A673 (cell line): ENCODE results near the gene DNAJC27. TPM values are rescaled to one million over a fixed set of nuclear protein-coding genes. Genes with fewer than 3 reads are reported as not detected.

Experiments used
- BruUV-seq: library from RNA; stranded (reverse); fragments of 400-500 nt; replicated peaks from 2 replicates; lab custom pipeline; 2021; lab: Mats Ljungman, UMichigan
- CTCF ChIA-PET: fragments of 300-600 bp; sonication (Branson Sonifier 250); formaldehyde crosslinking; loops from one replicate; lab custom pipeline; 2022; ENCODE audit warnings: antibody characterized with exemption; lab: Charles Lee
- POLR2A ChIA-PET: fragments of 300-600 bp; sonication (Branson Sonifier 250); formaldehyde crosslinking; loops from one replicate; lab custom pipeline; 2022; ENCODE audit warnings: antibody characterized with exemption; ENCODE audit not compliant: low non-redundant PET; lab: Charles Lee
- DNase-seq: peaks from one replicate; pipeline ENCODE4 v3.0.0-alpha.2; 2015; ENCODE audit warnings: low spot score
- H3K27ac ChIP-seq: fragments of 200-600 bp; sonication (generic); 2 replicates; pipeline ENCODE4 v1.5.1; 2016; ENCODE audit warnings: mixed run types, low read depth, mild to moderate bottlenecking, mixed read lengths, antibody characterized with exemption, low read length; ENCODE audit not compliant: poor library complexity, severe bottlenecking
- H3K27me3 ChIP-seq: fragments of 200-600 bp; sonication (generic); replicated peaks from 2 replicates; pipeline ENCODE4 v1.6.1; 2017; ENCODE audit warnings: mixed run types, low read depth, mild to moderate bottlenecking, mixed read lengths, antibody characterized with exemption, low read length; ENCODE audit not compliant: insufficient read depth, poor library complexity
- H3K36me3 ChIP-seq: fragments of 200-600 bp; sonication (generic); 2 replicates; pipeline ENCODE4 v1.6.1; 2016; ENCODE audit warnings: mixed run types, mild to moderate bottlenecking, mixed read lengths, antibody characterized with exemption, low read length; ENCODE audit not compliant: insufficient read depth, poor library complexity, severe bottlenecking
- H3K4me1 ChIP-seq: fragments of 200-600 bp; sonication (generic); 2 replicates; pipeline ENCODE4 v1.6.1; 2017; ENCODE audit warnings: mixed run types, mild to moderate bottlenecking, mixed read lengths, antibody characterized with exemption, low read length; ENCODE audit not compliant: insufficient read depth, poor library complexity, severe bottlenecking
- H3K4me3 ChIP-seq: fragments of 200-600 bp; sonication (generic); 2 replicates; pipeline ENCODE4 v1.5.1; 2016; ENCODE audit warnings: low read depth, mixed run types, mild to moderate bottlenecking, mixed read lengths, low read length; ENCODE audit not compliant: poor library complexity, severe bottlenecking
- H3K9me3 ChIP-seq: fragments of 200-600 bp; sonication (generic); 2 replicates; pipeline ENCODE4 v1.6.1; 2016; ENCODE audit warnings: mixed run types, low read depth, mild to moderate bottlenecking, mixed read lengths, antibody characterized with exemption, low read length; ENCODE audit not compliant: poor library complexity, severe bottlenecking
- EZH2 ChIP-seq: fragments of 200-600 bp; sonication (generic); IDR thresholded peaks from 2 replicates; pipeline ENCODE4 v1.6.1; 2017; ENCODE audit warnings: borderline replicate concordance, low read depth, mild to moderate bottlenecking, mixed read lengths, antibody characterized with exemption, low read length; ENCODE audit not compliant: poor library complexity, severe bottlenecking
- intact Hi-C: fragments of 100-400 bp; cut with micrococcal nuclease; formaldehyde crosslinking; loops from one replicate; pipeline ENCODE4 v1.10.0; 2022; ENCODE audit not compliant: unreplicated experiment
- total RNA-seq: library from RNA; stranded (reverse); gene quantifications from 2 replicates; pipeline ENCODE4 v1.2.3, GENCODE V29; 2021
- TF ChIP-seq, protein P1 (sequence below): fragments of 300-800, 200-600 bp; sonication (generic); conservative IDR thresholded peaks from 2 replicates; pipeline ENCODE4 v1.5.1; 2017; ENCODE audit warnings: low read depth, mild to moderate bottlenecking, antibody characterized with exemption, low read length, moderate library complexity, mixed read lengths

The DNAJC27 gene
- total RNA-seq, 1 experiment from 2014 or later: 4.4 TPM

DNA sequence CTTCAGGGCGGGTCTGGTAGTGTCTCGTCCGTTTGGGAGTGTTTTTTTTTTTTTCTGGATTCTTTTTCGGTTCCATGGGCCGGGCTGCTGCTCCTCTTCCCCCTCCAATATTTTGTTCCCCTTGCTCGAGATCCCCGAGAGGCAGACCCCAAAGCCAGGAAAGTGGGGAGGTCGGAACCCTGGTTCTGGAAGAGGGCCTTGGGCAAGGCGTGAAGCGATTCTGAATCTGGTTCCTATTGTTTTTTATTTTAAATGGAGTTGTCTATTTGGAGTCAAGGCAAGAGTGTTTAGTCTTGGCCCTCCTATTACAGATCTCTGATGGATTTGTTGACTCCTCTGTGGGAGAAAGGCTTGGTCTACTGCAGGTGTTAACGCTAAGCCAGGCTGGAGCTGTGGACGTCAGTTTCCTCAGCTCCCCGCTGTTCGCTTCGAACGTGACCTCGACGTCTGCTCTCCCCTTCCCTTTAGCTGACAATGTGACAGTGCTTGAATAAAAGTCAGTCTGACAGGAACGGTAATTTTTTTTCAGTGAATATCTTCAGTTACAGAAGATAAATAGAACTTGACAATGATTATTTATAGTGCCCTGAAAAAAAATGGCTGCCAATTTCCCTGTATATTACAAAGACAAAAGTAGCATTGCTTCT lies 683 bp upstream of the DNAJC27 start:
- H3K4me1 ChIP-seq: peaks cover 5% of the 10 kb centered on the region
- H3K27ac ChIP-seq: peak overlapping the region; percentile 97
- ChIA-PET POLR2A (interaction anchor here (0.7 kb wide), 1 partner anchor 446 kb away, joined by 5 read pairs; no protein-coding TSS in a partner anchor), CTCF (no interaction called here)
- H3K36me3 ChIP-seq: no peaks in the 10 kb centered on the region
- H3K4me3 ChIP-seq: peak overlapping the region; percentile 66
- TF ChIP-seq EZH2: no peak
- intact Hi-C loops: loop anchor here (5.0 kb wide), 1 partner anchor 550 kb away; no protein-coding TSS in a partner anchor
- no peaks in the 10 kb centered on the region for H3K27me3 ChIP-seq
- no peaks in the 10 kb centered on the region for H3K9me3 ChIP-seq
- BruUV-seq: TSS peak; percentile 95
- peak; percentile 39 for DNase-seq

DNA sequence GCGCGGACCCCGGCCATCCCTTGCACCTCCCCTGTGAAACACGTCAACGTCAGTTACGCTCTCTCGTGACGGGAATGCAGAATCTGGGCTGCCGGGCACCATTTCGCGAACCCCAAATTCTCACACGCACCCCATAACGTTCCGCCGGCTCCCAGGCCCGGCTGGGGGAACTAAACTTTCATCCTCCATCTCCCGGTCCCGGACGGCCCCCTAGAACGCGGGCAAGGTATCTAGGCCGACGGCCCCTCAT lies 544 bp downstream of the DNAJC27 start:
- Histone ChIP-seq H3K4me1 (peaks cover 5% of the 10 kb centered on the region), H3K4me3 (peak overlapping the region; percentile 66), H3K27me3 (no peaks in the 10 kb centered on the region), H3K27ac (peak overlapping the region; percentile 97), H3K9me3 (no peaks in the 10 kb centered on the region), H3K36me3 (peaks cover 6% of the 10 kb centered on the region)
- DNase-seq: no peak
- POLR2A ChIA-PET: no interaction called here
- no peak for TF ChIP-seq EZH2
- TF ChIP-seq, protein P1, sequence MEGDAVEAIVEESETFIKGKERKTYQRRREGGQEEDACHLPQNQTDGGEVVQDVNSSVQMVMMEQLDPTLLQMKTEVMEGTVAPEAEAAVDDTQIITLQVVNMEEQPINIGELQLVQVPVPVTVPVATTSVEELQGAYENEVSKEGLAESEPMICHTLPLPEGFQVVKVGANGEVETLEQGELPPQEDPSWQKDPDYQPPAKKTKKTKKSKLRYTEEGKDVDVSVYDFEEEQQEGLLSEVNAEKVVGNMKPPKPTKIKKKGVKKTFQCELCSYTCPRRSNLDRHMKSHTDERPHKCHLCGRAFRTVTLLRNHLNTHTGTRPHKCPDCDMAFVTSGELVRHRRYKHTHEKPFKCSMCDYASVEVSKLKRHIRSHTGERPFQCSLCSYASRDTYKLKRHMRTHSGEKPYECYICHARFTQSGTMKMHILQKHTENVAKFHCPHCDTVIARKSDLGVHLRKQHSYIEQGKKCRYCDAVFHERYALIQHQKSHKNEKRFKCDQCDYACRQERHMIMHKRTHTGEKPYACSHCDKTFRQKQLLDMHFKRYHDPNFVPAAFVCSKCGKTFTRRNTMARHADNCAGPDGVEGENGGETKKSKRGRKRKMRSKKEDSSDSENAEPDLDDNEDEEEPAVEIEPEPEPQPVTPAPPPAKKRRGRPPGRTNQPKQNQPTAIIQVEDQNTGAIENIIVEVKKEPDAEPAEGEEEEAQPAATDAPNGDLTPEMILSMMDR: no peak
- CTCF ChIA-PET: no interaction called here
- BruUV-seq: no TSS peak
- intact Hi-C loops: loop anchor here (5.0 kb wide), 1 partner anchor 549 kb away; no protein-coding TSS in a partner anchor

DNA sequence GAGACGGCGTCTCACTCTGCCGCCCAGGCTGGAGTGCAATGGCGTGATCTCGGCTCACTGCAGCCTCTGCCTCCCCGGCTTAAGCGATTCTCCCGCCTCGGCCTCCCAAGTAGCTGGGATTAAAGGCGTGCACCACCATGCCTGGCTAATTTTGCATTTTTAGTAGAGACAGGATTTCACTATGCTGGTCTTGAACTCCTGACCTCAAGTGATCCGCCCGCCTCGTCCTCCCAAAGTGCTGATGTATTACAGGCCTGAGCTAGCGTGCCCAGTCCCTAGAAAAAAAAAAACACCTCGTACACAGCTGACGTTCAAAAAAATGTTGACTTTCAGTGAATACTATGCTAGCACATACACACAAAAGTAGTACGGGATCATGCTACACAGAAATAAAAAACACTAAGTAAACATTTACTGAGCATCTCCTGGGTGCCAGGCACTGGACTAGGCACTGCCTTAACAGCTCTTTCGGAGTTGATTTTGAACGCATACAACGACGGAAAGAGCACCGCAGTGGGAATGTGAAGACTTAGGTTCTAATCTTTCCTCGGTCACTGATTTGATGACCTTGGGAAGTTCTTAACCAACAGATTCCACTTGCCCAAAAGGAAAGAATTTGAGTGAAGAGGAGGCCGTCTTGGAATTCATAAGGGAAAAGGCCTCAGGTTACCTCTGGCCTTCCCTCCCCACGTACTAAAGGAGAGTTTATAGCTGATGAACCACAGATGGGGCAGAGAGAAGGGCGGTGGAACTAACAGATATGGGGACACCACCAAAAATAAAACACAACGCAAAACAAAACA lies 1.1 kb downstream of the DNAJC27 start:
- intact Hi-C loops: loop anchor here (5.0 kb wide), 1 partner anchor 548 kb away; no protein-coding TSS in a partner anchor
- TF ChIP-seq, protein P1: no peak
- no peak for TF ChIP-seq EZH2
- DNase-seq: peak; percentile 38
- Histone ChIP-seq H3K27me3 (no peaks in the 10 kb centered on the region), H3K27ac (peak overlapping the region; percentile 97), H3K4me3 (peak overlapping the region; percentile 66), H3K4me1 (peaks cover 5% of the 10 kb centered on the region), H3K9me3 (no peaks in the 10 kb centered on the region), H3K36me3 (peaks cover 6% of the 10 kb centered on the region)
- ChIA-PET CTCF (interaction anchor here (0.6 kb wide), 1 partner anchor 158 kb away, joined by 9 read pairs; no protein-coding TSS in a partner anchor), POLR2A (interaction anchor here (0.6 kb wide), 2 partner anchors 116 to 145 kb away, joined by 3 to 15 read pairs; no protein-coding TSS in a partner anchor)
- TSS peak; percentile 68 for BruUV-seq
